ENCODE data around the gene WWC1. TPM values are rescaled to one million over a fixed set of nuclear protein-coding genes. Genes with fewer than 3 reads are reported as not detected.

The WWC1 gene
- total and polyA plus RNA-seq, 12 donors = 0.10 to 5.8 (median 0.55) TPM

GRCh38 chr5:168482361-168482760, 190.9 kb downstream of the WWC1 start:
- Histone ChIP-seq H3K27ac (no peak overlapping the region), H3K4me3 (no peak overlapping the region), H3K4me1 (replicated peaks in 1 of 2) (peaks cover 0 to 3% of the 10 kb centered on the region in 2 donors), H3K36me3 (replicated peaks in 1 of 2) (no peaks in the 10 kb centered on the region), H3K9me3 (replicated peaks in 1 of 3) (no peaks in the 10 kb centered on the region), H3K27me3 (no peaks in the 10 kb centered on the region)
- TF ChIP-seq CTCF (IDR thresholded peaks at IDR 0.05) (no peak), POLR2A (IDR thresholded peaks at IDR 0.05) (no peak)
- WGBS, 4 donors = 61 to 73% (median 66%) methylated on average over 5 of the region's 5 CpGs
- DNase-seq = no peak
- intact Hi-C loops (cut with DNase I) = no loop called here

GRCh38 chr5:168486136-168486879, 194.9 kb downstream of the WWC1 start, which contains the start of gene RARS1:
RARS1 (plus strand) TSS chr5:168486471; CDS start chr5:168486499, 28 bp downstream.
- WGBS, 4 donors = 0 to 1% (median 0%) methylated on average over 12 to 40 of the region's 40 CpGs
- H3K36me3 ChIP-seq (replicated peaks in 1 of 2) = peaks cover 0 to 36% of the 10 kb centered on the region in 2 donors
- DNase-seq = peak; percentile 93 to 96 (median 95)
- intact Hi-C loops (cut with DNase I) = loop anchor here in 1 of 2 donors (5.0 kb wide), 1 partner anchor 214 kb away; no protein-coding TSS in a partner anchor
- H3K4me3 ChIP-seq = peak within 1 kb of the TSS; percentile 63 to 92 (median 82)
- H3K4me1 ChIP-seq (replicated peaks in 1 of 2) = peaks cover 0 to 13% of the 10 kb centered on the region in 2 donors
- H3K27me3 ChIP-seq = no peaks in the 10 kb centered on the region
- TF ChIP-seq POLR2A (IDR thresholded peaks at IDR 0.05) (peak; percentile 70 to 75), CTCF (IDR thresholded peaks at IDR 0.05) (peak; percentile 93 to 98 (median 96))
- no peaks in the 10 kb centered on the region for H3K9me3 ChIP-seq (replicated peaks in 1 of 3)
- peak within 1 kb of the TSS in 4 of 5 donors; percentile 7 to 78 (median 46) for H3K27ac ChIP-seq

GRCh38 chr5:168489059-168489458, 197.6 kb downstream of the WWC1 start:
- intact Hi-C loops (cut with DNase I) = loop anchor here in 1 of 2 donors (5.0 kb wide), 1 partner anchor 217 kb away; no protein-coding TSS in a partner anchor
- 87 to 98% (median 95%) methylated on average over 3 of the region's 3 CpGs for WGBS, 4 donors

More at GRCh38 chr5:168489059-168489458, 197.6 kb downstream of the WWC1 start:
- DNase-seq = no peak
- H3K9me3 ChIP-seq (replicated peaks in 1 of 3) = no peaks in the 10 kb centered on the region
- TF ChIP-seq CTCF (IDR thresholded peaks at IDR 0.05) = no peak
- no peak for TF ChIP-seq POLR2A (IDR thresholded peaks at IDR 0.05)
- H3K27ac ChIP-seq = no peak overlapping the region
- H3K27me3 ChIP-seq = no peaks in the 10 kb centered on the region
- H3K4me3 ChIP-seq = no peak overlapping the region
- peaks cover 0 to 57% of the 10 kb centered on the region in 2 donors for H3K36me3 ChIP-seq (replicated peaks in 1 of 2)
- peaks cover 0 to 13% of the 10 kb centered on the region in 2 donors for H3K4me1 ChIP-seq (replicated peaks in 1 of 2)

Measured in adrenal gland (tissue), 12 donors.